HEK293 (cell line): ENCODE data around the gene MRGPRX4.

ENCODE experiments used
- CTCF ChIA-PET: fragments of 350-600 bp; formaldehyde crosslinking; extraction: SDS; loops from one replicate; lab custom pipeline; 2021; ENCODE audit warnings: antibody characterized with exemption; lab: Yijun Ruan, JAX
- POLR2A ChIA-PET: fragments of 300-600 bp; formaldehyde crosslinking; extraction: SDS; loops from one replicate; lab custom pipeline; 2020; ENCODE audit warnings: antibody characterized with exemption, inconsistent platforms; lab: Yijun Ruan, JAX
- H3K27ac ChIP-seq: fragments of 200-500 bp; sonication (Bioruptor generic); 2 replicates; pipeline ENCODE4 v1.5.1; 2014; ENCODE audit warnings: low read depth, low read length, control low read depth, inconsistent platforms; ENCODE audit errors: extremely low read depth
- H3K36me3 ChIP-seq, 2 experiments: fragments of 200-500 bp in 1 of 2; sonication (Bioruptor generic) in 1 of 2; 1 replicate in 1 of 2; 2 replicates in 1 of 2; pipeline ENCODE4 v1.5.1; 2014 to 2017; ENCODE audit warnings: inconsistent platforms in 2 of 2, low read length in 2 of 2; ENCODE audit not compliant: control insufficient read depth in 2 of 2, insufficient read depth in 1 of 2
- H3K4me1 ChIP-seq: fragments of 200-500 bp; sonication (Bioruptor generic); 2 replicates; pipeline ENCODE4 v1.5.1; 2014; ENCODE audit warnings: mild to moderate bottlenecking, low read length, inconsistent platforms; ENCODE audit not compliant: control insufficient read depth, insufficient read depth
- H3K4me3 ChIP-seq: 2 replicates; pipeline ENCODE4 v1.5.1; 2011; ENCODE audit warnings: low read depth, mild to moderate bottlenecking, control low read depth, low read length, moderate library complexity
- H3K9me3 ChIP-seq: fragments of 200-500 bp; sonication (Bioruptor generic); 2 replicates; pipeline ENCODE4 v1.5.1; 2014; ENCODE audit warnings: low read depth, low read length, inconsistent platforms; ENCODE audit not compliant: control insufficient read depth, insufficient read depth
- CTCF ChIP-seq: fragments of 450-650 bp; formaldehyde crosslinking; IDR thresholded peaks from 2 replicates; pipeline ENCODE4 v1.5.1; 2016; ENCODE audit warnings: missing biosample characterization, missing genetic modification characterization
- KLF16 ChIP-seq: fragments of 450-650 bp; formaldehyde crosslinking; IDR thresholded peaks from 2 replicates; pipeline ENCODE4 v1.5.1; 2017; ENCODE audit warnings: missing biosample characterization, missing genetic modification characterization
- MZF1 ChIP-seq: fragments of 450-650 bp; formaldehyde crosslinking; IDR thresholded peaks from 2 replicates; pipeline ENCODE4 v1.5.1; 2017; ENCODE audit warnings: missing biosample characterization, missing genetic modification characterization, borderline replicate concordance
- TRIM28 ChIP-seq: IDR thresholded peaks from 2 replicates; pipeline ENCODE4 v1.6.1; 2011; ENCODE audit warnings: low read length, control low read depth, borderline replicate concordance
- TSHZ1 ChIP-seq: fragments of 450-650 bp; formaldehyde crosslinking; IDR thresholded peaks from 2 replicates; pipeline ENCODE4 v1.5.1; 2016; ENCODE audit warnings: missing biosample characterization, missing genetic modification characterization, borderline replicate concordance
- ZBTB21 ChIP-seq: fragments of 450-650 bp; formaldehyde crosslinking; IDR thresholded peaks from 2 replicates; pipeline ENCODE4 v1.5.1; 2017; ENCODE audit warnings: missing biosample characterization, missing genetic modification characterization
- ZFHX2 ChIP-seq: fragments of 450-650 bp; formaldehyde crosslinking; conservative IDR thresholded peaks from 2 replicates; pipeline ENCODE4 v1.5.1; 2016; ENCODE audit warnings: missing biosample characterization, missing genetic modification characterization
- ZNF10 ChIP-seq: fragments of 450-650 bp; formaldehyde crosslinking; IDR thresholded peaks from 2 replicates; pipeline ENCODE4 v1.5.1; 2017; ENCODE audit warnings: missing biosample characterization, missing genetic modification characterization
- ZNF155 ChIP-seq: fragments of 450-650 bp; formaldehyde crosslinking; IDR thresholded peaks from 2 replicates; pipeline ENCODE4 v1.5.1; 2016; ENCODE audit warnings: missing biosample characterization, missing genetic modification characterization
- ZNF266 ChIP-seq: fragments of 450-650 bp; formaldehyde crosslinking; IDR thresholded peaks from 2 replicates; pipeline ENCODE4 v1.5.1; 2016; ENCODE audit warnings: missing biosample characterization, missing genetic modification characterization, low read depth
- ZNF544 ChIP-seq: fragments of 450-650 bp; formaldehyde crosslinking; IDR thresholded peaks from 2 replicates; pipeline ENCODE4 v1.5.0; 2017; ENCODE audit warnings: missing biosample characterization, missing genetic modification characterization
- ZNF645 ChIP-seq: fragments of 450-650 bp; formaldehyde crosslinking; IDR thresholded peaks from 2 replicates; pipeline ENCODE4; 2016; ENCODE audit warnings: missing biosample characterization, missing genetic modification characterization
- ZNF654 ChIP-seq: fragments of 450-650 bp; formaldehyde crosslinking; IDR thresholded peaks from 2 replicates; pipeline ENCODE4 v1.5.1; 2016; ENCODE audit warnings: low read depth, missing biosample characterization, missing genetic modification characterization

MRGPRX4 gene

GRCh38 chr11:18168372-18168771 is 4.3 kb upstream of the MRGPRX4 start:
- ChIA-PET POLR2A (no interaction called here), CTCF (interaction anchor here (0.7 kb wide), 1 partner anchor 1299 kb away, joined by 3 read pairs; no protein-coding TSS in a partner anchor)
- Histone ChIP-seq H3K9me3 (no peaks in the 10 kb centered on the region), H3K27ac (no peak overlapping the region), H3K4me3 (no peak overlapping the region), H3K36me3 (no peaks in the 10 kb centered on the region), H3K4me1 (no peaks in the 10 kb centered on the region)
- no peak for TF ChIP-seq ZNF544 (tag by site-specific recombination)
- no peak for TF ChIP-seq ZNF266
- no peak for TF ChIP-seq TSHZ1 (tag by site-specific recombination)

- ChIA-PET POLR2A (no interaction called here), CTCF (interaction anchor here (0.7 to 2.0 kb wide), 9 partner anchors 9 to 532 kb away, joined by 3 to 11 read pairs (median 3); no protein-coding TSS in a partner anchor)
- no peak for TF ChIP-seq ZFHX2 (tag by site-specific recombination)
- no peak for TF ChIP-seq TRIM28
- TF ChIP-seq ZNF654 (tag by site-specific recombination), result peak; percentile 29
- TF ChIP-seq KLF16 (tag by site-specific recombination), result no peak
- TF ChIP-seq ZNF645 (tag by site-specific recombination), result no peak
- TF ChIP-seq ZBTB21, result no peak
- no peak for TF ChIP-seq ZNF10
- 0 out of 2 replicates have a peak, but pooled peaks have one; percentile 26 for TF ChIP-seq CTCF
- TF ChIP-seq, all 188 proteins: peak for 2
- Histone ChIP-seq H3K9me3 (no peaks in the 10 kb centered on the region), H3K4me1 (no peaks in the 10 kb centered on the region), H3K27ac (no peak overlapping the region), H3K36me3 (no peaks in the 10 kb centered on the region), H3K4me3 (no peak overlapping the region)
These were observed 1.1 kb upstream of the MRGPRX4 start for GRCh38 chr11:18171377-18172000.

- ChIA-PET POLR2A (no interaction called here), CTCF (interaction anchor here (1.0 kb wide), 1 partner anchor 158 kb away, joined by 3 read pairs; no protein-coding TSS in a partner anchor)
- Histone ChIP-seq H3K27ac (no peak overlapping the region), H3K4me3 (no peak overlapping the region), H3K4me1 (no peaks in the 10 kb centered on the region), H3K36me3 (no peaks in the 10 kb centered on the region), H3K9me3 (no peaks in the 10 kb centered on the region)
- TF ChIP-seq MZF1 (tag by site-specific recombination) (no peak), ZNF155 (no peak)
These were observed 709 bp downstream of the MRGPRX4 start for GRCh38 chr11:18173225-18173866.
